Upper lobe of left lung (tissue), 4 donors: ENCODE data around the gene APLP1.

Source experiments
- EP300 ChIP-seq, 4 donors: sonication (generic); formaldehyde crosslinking; IDR thresholded peaks; one replicate each; pipeline ENCODE4 v1.5.1; 2017; ENCODE audit warnings: antibody characterized with exemption in 4 of 4, control low read depth in 2 of 4
- POLR2A ChIP-seq, 4 donors: fragments of 450-650 bp; IDR thresholded peaks; one replicate each; pipeline ENCODE4 v1.5.1; 2016 to 2017; ENCODE audit warnings: antibody characterized with exemption in 4 of 4, mild to moderate bottlenecking in 2 of 4
- POLR2AphosphoS5 ChIP-seq, 2 donors: sonication (generic); formaldehyde crosslinking; IDR thresholded peaks; one replicate each; pipeline ENCODE4 v1.5.1; 2017; ENCODE audit warnings: antibody characterized with exemption in 2 of 2
- TF ChIP-seq, protein P1 (sequence below), 6 experiments: fragments of 450-650 bp in 4 of 6; fragments of 200-600 bp in 2 of 6; sonication (generic) in 2 of 6; IDR thresholded peaks; one replicate each; pipeline ENCODE4 v1.5.1; 2016 to 2019; ENCODE audit warnings: antibody characterized with exemption in 6 of 6

DNA sequence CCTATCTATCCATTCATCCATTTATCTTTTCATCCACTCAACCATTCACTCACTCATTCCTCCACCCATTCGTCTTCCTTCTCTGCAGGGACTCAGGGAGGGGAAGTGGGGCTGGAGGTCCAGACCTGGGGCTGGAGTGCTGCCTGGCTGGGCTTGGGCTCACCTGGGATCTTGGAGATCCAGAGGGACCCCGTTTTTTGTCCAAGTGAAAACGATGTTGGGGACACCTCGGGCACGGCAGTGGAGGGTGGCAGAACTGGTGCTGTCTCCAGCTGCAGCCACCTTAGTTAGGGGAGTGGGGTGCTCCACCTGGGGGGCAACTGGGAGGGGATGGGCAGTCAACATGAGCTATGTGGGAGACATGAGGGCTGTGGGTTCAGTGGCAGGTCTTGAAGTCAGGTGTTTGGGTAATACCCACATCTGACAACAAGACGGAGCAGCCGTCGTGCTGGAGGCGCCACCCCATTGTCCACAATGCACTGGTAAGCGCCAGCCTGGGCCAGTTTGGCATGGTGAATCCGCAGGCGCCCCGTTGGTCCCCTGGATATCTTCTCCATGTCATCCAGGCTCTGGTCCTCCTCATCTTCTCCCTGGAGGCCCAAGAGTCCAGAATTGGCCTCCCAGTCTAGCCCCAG, 26.3 kb upstream of the APLP1 start:
- TF ChIP-seq POLR2A (IDR thresholded peaks at IDR 0.05) (no peak), EP300 (IDR thresholded peaks at IDR 0.05) (no peak), POLR2AphosphoS5 (IDR thresholded peaks at IDR 0.05) (no peak)
- TF ChIP-seq, protein P1, sequence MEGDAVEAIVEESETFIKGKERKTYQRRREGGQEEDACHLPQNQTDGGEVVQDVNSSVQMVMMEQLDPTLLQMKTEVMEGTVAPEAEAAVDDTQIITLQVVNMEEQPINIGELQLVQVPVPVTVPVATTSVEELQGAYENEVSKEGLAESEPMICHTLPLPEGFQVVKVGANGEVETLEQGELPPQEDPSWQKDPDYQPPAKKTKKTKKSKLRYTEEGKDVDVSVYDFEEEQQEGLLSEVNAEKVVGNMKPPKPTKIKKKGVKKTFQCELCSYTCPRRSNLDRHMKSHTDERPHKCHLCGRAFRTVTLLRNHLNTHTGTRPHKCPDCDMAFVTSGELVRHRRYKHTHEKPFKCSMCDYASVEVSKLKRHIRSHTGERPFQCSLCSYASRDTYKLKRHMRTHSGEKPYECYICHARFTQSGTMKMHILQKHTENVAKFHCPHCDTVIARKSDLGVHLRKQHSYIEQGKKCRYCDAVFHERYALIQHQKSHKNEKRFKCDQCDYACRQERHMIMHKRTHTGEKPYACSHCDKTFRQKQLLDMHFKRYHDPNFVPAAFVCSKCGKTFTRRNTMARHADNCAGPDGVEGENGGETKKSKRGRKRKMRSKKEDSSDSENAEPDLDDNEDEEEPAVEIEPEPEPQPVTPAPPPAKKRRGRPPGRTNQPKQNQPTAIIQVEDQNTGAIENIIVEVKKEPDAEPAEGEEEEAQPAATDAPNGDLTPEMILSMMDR (IDR thresholded peaks at IDR 0.05): no peak
